Stimulated activated CD8-positive, alpha-beta memory T cell treated with anti-CD3 and anti-CD28 coated beads, Interleukin-15, amount 100 ng/mL, for 1 hour (primary cell): Measurements from ENCODE around the gene DLGAP5.

Source experiments
- DNase-seq: peaks from one replicate; pipeline ENCODE4 v3.0.0-alpha.2; 2020; ENCODE audit warnings: low read depth

The DLGAP5 gene

DNA sequence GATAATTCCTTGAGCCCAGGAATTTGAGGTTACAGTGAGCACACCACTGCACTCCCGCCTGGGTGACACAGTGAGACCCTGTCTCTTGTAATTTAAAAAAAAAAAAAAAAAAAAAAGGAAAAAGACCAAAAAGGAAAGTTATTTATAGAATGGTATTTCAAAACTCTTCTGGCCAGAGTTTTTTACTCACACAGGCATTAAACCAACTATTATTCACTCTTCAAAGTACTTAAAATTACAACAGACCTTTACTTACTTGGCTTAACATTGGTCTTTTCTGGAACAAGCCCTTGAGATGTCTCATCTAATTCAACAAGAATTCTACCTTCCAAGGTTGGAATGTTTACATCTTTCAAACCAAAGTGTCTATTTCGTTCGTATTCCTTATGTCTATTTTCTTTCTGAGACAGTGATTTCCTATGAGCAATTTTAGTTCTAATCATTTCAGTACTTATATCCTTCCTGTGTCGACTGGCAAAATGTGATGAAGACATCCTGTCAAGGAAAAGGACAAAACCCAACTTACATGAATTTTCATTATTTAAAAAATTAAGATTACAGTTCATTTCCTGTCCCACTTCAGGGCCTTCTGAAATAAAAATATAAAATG lies 2.6 kb downstream of the DLGAP5 start:
- no peak for DNase-seq

DNA sequence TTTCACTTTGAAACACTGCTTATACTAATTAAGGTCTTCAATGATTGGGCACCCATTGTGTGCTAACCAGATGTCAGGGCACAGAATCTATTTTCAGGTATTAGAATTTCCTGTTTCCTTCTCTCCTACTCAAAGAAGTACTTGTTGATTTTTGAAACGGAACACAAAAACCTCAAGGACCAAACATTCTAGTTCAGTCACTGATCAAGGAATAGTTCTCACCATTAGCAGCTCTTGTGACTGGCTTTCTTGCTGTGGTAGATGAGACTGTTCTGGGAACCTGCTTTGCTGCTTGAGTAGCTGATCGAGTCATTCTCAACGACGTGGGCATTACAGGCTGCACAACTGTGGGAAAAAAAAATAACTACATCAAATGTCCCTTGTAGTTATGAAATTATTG lies 11.0 kb downstream of the DLGAP5 start:
- DNase-seq = no peak

DNA sequence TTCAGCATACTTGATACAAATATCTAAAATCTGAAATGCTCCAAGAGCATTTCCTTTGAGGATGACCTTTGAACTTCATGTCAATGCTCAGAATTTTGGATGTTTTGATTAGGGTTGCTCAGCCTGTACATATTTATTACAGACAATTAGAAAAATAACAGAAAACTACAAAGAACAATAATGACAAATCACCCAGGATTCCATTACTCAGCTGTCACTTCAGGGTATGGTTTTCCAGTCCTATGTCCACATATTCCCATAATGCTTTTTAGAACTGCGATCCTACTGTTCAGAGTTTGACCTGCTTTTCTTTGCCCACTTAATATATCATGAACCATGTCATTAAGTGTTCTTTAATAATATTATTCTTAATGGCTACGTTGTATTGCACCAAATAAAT lies 11.4 kb downstream of the DLGAP5 start:
- no peak for DNase-seq

DNA sequence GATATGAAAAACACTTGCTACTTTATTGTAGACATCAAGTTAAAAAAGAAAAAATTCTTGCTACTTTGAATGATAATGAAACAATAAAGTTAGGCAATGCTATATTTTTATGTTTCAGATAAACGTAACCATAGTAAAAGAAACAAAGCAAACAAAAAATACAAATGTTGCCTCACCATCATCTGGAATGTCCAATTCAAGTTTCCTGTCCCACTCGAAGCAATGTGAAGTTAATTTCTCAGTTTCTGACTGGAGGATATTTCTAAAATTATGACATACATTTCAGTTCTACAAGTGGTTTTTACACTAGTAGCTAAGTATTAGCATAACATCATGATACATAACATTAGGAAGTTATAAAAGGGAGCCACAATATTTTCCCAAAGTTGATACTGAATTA lies 20.9 kb downstream of the DLGAP5 start:
- no peak for DNase-seq

DNA sequence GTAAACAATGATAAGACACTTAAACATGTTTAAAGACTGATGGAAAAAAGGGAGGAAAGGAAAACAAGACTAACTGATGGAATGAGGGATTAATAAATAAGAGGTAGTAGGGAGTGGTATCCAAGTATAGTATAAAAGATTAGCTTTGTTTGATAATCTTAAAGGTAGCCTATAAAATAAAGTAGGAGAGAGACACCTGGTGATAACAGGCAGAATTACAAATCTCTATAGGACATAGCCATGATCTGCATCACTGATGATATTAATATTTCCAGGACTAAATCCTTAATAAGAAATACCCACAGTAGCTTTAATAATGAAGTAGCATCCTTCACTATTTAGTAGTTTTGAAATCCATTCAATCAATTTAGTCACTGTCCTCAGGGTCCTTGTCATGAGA lies 30.4 kb downstream of the DLGAP5 start:
- DNase-seq = no peak

DNA sequence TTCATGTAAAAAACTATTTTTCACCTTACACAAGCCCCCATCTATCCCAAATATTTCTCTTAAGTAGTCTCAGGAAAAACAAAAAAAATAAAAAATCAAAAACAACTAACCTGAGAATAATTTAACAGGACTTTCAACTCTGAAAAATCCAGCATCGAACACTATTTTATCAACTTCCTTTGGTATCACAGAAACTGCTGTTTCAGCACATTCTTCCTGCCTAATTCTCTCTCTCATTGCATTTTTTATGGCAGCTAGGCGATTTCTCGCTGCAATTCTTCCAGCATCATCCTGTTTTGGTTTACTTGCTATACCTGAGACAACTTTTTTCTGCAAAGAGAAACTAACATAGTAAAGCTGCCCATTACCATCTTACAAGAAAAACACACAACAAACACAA lies 33.0 kb downstream of the DLGAP5 start:
- no peak for DNase-seq

DNA sequence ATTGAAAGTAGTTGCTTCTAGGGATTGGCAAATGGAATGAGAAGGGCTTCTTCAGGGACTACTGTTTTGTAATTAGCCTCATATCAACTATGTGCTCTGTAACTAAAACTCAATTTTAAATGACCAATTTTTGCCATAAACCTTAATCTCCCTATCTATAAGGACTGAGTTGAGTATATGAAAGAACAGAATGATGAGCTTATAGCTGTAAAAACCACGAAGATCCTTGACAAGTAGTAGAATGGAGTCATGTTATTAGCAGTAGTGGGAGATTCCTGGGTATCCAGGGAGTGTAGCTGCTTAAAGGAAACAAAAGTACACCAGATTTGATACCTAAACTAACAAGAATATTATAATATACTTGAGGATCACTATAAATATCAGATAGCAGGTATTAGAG lies 34.3 kb downstream of the DLGAP5 start:
- DNase-seq = no peak

DNA sequence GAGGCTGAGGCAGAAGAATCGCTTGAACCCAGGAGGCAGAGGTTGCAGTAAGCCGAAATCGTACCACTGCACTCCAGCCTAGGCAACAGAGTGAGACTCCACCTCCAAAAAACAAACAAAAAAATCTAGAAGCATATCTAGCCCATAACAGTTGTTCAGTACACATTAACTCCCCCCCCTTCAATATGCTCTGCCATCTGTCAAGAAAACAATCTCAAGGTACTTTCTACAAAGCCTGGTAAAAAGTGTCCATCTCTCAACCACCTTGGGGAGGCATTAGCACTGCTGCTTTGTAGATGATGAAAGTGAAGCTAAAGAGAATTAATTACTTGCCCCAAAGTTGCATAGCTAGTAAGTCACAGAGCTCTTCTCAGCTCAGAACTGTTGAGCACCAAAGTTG lies 37.4 kb downstream of the DLGAP5 start:
- no peak for DNase-seq

DNA sequence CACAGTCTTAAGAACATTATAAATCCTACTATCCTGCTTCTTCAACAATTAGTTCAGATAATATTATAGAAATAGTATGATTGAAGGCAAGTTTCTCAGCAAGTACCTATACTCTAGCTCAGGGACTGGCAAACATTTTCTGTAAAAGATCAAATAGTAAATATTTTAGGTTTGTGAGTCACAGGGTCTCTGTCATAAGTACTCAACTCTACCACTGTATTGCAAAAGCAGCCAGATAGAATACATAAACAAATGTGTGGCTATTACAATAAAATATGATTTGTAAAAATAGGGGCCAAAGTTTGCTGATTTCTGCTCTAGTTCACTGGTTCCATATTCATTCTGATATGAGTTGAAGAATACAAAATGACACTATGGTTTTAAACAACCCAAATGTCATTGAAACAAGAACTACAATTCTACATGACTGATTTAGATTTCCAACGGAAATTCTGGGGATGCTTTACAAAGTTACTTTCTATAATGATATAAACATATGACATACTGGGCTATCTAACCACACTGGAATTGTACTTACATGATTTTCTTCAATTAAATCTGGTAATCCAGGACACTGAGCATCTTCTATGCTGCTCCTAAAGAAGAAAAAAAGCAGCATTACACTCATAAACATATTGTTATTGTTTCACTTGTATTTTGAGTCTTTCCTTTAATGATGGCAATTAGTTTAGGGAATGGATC lies 39.2 kb downstream of the DLGAP5 start:
- no peak for DNase-seq

DNA sequence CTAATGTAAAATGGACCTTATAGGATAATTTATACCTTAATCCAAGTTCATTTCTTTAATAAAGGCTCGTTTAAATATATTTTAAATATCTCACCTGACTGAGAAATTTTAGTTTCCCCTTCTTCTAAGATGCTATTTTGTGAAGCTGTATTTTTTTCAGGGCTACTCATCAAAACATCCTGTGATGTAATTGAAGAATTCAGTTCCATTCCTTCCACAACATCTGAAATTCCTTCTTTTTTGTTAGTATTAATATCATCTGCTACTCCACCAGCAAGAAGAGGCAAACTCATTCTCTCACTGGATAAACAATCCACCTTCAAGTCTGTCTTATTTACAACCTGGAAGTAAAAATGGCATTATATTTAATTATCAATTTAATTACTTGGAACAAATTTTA lies 39.8 kb downstream of the DLGAP5 start:
- no peak for DNase-seq

DNA sequence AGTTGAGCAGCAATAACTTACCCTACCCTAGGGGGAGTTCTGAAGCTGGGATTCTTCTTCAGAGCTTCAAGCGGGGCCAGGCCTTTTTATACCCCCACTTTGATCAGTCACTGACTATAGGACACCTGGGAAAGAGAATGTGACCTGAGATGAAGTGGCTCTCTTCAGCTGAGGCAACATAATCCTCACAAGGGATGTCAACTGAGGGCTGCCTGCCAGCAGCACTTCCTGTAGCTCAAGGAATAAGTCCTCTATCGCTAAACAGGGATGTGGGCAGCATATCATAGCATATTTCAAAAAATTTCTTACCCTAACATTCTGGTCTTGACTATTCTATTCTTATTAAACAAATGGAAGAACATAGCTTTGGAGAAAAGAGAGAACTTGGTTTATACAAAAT lies 45.0 kb downstream of the DLGAP5 start:
- DNase-seq = no peak

DNA sequence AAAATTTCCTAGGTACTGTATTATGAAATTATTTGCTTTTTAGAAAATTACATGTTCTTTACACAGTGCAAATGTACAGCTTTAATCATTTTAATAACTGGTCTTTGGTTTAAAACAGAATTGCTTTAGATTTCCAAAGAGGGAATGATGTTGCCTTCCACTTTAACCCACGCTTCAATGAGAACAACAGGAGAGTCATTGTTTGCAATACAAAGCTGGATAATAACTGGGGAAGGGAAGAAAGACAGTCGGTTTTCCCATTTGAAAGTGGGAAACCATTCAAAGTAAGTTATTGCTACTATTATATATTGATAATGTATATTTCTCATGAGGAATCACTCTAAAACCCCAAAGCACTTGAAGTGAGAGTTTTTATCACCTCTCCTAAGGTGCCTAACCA lies 48.9 kb downstream of the DLGAP5 start:
- DNase-seq = no peak

DNA sequence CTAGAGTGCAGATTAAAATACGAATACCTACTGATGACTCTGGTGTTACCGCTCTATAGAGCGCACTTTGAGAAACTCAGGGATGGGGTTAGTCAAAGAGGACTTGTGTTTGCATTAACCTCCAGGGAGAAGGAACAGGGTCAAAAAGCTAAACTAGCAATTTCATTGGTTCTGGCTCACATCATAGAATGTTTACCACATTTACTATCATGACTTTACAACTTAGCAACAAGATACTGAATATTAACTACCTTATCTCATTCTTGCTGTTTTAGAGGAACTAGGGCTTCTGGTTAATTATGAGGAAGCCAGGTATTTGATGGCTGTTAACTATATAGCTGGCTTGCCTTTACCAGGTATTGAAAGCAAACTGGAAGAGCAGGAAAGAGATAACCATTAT lies 49.6 kb downstream of the DLGAP5 start:
- DNase-seq = no peak

DNA sequence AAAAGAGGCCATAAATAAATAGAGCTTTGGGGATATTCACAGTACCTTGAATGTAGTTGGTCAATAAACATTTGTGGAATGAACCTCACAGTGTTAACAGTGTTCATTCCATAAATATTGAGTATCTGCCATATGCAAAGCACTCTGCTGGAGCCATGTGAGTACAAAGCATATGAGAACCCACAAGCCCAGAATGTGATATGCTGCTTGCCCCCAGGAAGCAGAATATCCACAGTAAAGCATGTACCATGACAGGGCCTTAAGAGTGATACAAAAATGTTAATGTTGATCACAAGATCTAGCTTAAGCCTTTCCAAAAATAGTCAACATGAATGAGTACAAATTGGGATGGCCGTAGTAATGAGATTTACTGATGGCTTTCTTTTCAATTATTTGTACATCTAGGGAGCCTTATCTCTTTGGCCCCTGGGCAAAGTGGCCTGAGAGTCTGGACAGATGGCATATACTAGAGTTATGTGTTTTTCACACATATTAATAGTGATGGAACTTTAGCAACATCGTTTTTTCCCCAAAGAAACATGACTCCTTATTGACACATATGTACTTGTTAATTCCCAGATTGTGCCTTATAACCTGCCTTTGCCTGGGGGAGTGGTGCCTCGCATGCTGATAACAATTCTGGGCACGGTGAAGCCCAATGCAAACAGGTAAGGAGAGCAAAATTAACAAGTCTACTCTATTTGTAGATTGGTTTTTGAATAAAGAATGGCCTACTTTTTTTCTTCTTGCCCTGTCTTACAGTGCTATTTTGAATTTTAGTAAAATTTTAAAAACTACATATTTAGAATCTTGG lies 51.5 kb downstream of the DLGAP5 start:
- DNase-seq = no peak

DNA sequence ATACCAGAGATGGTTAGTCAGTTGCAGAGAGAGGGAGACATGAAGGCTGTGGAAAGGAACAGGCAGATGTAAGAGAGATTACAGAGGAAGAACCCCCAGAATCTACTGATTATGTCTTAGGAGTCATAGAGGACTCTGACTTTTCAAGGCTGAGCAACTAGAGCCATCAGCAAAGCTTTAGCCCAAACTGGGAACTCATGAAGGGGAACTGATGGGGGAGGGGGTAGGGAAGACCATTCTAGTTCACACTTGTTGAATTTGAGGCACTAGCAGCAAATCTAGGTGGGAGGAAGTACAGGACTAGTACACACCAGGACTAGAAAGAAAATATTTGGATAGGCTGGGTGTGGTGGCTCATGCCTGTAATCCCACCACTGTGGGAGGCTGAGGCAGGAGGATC lies 52.2 kb downstream of the DLGAP5 start:
- DNase-seq = no peak

DNA sequence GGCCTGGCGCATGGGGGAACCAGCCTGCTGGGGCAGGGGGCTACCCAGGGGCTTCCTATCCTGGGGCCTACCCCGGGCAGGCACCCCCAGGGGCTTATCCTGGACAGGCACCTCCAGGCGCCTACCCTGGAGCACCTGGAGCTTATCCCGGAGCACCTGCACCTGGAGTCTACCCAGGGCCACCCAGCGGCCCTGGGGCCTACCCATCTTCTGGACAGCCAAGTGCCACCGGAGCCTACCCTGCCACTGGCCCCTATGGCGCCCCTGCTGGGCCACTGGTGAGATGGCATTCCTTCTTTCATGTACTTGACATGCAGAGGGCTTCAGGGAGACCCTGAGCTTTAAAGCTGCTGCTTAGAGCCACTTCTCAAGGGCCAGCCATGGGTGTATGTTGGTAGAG lies 53.3 kb downstream of the DLGAP5 start:
- DNase-seq = no peak

DNA sequence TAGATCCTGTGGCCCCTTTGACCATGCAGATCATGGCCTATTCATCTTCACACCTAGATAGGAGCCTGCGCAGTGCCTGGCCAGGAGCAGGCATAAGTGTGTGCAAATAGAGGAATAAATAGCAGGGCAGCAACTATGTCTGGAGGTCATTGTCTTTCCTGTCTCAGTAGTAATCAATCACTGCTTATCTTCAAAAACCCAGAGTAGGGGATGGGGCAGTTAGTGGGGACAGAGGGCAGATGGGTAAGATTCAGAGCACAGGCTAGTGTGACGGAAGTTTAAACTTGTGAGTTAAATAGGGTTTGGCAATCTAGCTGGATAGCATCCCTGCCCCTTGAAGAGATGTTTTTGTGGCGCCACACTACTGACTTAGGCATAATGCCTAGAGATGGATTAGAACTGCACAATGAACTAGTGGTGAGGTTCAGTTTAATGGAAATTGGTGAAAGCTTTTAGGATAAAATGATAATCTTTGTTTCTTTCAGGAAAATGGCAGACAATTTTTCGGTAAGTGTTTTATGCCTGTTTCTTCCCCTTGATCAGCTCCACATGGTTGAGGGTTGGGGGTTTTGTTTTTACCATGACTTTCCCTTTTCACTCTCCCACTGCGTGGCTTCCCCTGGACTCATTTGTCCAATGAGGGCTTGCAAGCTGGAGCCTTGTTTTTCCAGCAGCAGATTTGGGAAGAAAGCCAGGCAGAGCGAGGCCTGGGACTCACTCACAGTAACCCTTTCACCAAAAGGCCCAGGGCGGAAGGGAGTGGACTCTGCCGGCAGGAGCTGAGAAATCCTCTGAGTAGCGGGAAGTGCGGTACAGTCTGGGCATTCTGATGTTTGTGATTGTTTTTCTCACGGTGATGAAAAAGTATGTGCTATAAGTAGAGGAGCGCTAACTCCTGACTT lies 54.2 kb downstream of the DLGAP5 start:
- DNase-seq = no peak

DNA sequence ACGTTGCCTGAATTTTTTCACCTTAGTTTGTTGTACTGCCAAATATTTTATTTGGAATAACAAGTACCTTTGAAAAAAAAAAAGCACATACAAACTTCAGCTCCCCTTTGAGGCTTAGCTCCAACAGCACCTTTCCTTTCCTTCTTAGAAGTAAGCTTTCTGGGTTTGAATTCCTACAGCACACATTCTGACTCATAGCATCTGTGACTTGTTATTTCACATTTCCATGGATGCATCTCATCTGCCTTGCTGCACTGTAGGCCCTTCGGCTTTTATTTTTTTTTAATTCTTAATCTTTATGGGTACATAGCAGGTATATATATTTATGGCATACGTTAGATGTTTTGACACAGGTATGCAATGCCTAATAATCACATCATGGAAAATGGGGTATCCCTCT lies 55.1 kb downstream of the DLGAP5 start:
- no peak for DNase-seq

DNA sequence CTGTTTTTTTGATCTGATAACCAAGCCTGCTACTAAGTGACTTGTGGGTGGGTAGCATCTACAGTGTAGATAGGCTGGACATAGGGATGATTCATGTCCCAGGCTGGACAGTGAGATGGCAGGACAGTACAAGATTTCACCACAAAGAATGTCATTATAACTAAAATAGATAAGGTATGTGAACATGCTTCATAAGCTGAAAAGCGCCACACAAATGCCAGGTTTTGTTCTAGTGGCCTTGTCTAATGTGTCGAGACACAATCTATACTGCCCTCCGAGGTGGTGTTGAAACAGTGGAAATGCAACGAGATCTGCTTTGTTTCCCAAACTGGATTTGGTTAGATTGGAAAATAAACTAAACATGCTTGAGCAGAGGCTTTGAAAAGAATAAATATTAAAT lies 58.0 kb downstream of the DLGAP5 start:
- DNase-seq = no peak

DNA sequence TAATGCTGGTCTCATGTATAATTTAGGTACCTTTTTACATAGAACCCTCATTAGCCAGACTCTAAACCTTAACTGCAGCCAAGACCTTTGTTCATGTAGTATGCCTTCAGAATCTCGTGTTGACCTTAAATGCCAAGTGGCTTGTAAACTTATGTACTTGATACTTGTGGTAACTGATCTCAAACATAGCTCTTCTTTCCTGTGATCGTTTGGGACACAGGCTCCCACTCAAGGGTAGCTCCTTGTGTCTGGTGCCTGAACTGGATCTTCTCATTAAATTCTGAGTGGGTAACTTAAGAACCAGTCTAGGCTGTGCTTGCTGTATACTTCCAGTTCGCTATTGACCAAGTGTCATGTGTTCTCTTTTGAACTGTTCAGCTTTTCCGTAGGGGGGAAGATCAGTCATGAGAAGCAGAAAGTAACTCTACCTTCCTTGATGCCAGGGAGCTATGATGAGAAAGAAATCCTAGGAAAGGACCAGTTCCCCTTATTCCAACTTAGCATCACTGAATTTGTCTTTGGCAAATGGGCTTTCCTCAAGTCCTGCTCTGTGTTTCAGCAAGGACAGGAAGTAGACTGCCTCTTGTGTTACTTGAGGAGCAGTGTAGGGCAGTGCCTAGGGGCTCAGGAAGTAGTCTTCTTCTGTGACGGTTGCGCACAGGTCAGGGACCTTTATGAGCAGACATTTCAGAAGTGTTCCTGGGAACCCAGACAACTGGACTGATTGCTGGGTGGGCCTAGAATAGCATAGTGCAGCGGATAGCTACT lies 59.8 kb downstream of the DLGAP5 start:
- DNase-seq = no peak

DNA sequence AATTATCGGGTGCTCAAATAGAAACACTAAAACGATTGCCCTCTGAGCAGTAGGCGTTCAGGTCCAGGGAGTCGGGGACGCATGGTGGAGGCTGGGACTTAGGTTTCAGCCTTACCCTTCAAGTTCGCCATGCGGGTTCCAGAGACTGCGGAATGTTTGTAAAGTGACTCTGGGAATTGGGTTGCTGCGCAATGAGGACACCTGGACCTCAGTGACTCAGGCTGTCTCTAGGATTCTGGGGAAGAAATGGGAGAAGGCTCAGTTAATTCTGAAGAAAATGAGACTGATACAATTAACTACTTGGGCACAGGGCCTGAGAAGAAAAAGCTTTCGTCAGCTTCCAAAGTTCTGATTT lies 61.2 kb downstream of the DLGAP5 start:
- no peak for DNase-seq
